AG20443 (cell line): ENCODE measurements around the gene EDIL3.
"Not testable (repeated sequence)": the region's sequence is repeated elsewhere in the genome, so short reads cannot be mapped to it uniquely, and the experiment has no call there.

Experiments used
- DNase-seq: peaks from one replicate; pipeline ENCODE4 v3.0.0; 2012; ENCODE audit warnings: low spot score, mixed read lengths

EDIL3 gene

GRCh38 chr5:84298628-84299027, 86.1 kb downstream of the EDIL3 start:
- no peak for DNase-seq

- DNase-seq: not testable (repeated sequence)
Measured at GRCh38 chr5:84297641-84298040, 87.0 kb downstream of the EDIL3 start.

DNA sequence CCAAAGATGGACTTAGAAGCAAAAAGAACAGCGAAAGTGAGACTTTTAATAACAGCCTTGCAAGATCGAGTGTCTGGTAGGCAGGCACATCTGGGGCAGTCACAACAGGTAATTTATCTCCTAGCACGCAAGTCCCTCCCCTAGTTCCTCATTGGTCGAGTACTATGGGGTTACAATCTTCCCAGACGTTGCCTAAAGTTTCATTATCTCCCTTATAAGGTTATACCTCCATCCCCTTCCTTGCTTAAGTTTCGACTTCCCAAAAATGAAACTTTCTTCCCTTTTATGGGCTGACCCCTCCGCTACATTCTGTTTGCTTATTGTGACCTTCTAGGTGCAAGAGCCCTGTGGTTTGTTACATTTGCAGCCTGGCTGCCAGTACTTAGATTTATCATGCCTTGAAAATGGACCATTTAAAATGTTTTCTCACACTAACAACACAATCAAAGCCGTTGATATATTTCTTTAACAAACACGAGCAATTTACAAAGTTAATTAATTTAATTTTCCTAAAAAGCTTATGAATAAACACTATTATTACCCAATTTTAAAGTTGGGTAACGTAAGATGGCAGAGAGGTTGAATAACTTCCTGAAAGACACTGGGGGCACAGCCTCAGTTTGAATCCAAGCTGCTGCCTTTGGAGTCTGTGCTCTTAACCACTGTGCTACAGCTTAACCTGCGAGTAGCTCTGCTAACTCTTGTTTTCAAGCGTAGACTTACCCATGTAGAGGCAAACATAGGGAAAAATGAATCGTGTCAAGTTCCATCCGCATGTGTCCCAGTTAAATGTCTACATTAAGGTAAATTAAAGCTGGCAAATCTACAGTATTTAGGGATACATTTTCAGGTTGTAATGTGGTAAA, 91.7 kb downstream of the EDIL3 start:
- no peak for DNase-seq

GRCh38 chr5:84292000-84292642, 92.6 kb downstream of the EDIL3 start:
- no peak for DNase-seq

DNA sequence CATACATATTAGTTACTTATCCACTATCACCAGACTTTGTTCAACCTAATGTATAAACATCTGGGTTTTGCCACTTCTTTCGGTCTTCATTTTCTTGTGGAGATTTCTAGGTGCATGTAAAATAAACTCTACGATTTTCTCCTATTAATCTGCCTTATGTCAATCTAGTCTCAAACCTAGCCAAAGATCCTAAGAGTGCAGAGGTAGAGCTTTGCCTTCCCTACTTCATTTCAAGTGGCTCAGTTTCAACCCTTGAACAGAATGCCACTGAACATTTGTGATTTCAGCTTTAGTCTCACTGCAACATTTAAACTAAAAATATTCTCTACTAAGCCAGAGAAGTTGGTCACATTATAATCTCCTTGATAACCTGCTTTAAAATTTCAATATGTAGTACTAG, 94.0 kb downstream of the EDIL3 start:
- no peak for DNase-seq

GRCh38 chr5:84290161-84290560, 94.5 kb downstream of the EDIL3 start:
- peak; percentile 7 for DNase-seq

- DNase-seq: peak; percentile 21
Measured at GRCh38 chr5:84287951-84288350, 96.7 kb downstream of the EDIL3 start.

DNA sequence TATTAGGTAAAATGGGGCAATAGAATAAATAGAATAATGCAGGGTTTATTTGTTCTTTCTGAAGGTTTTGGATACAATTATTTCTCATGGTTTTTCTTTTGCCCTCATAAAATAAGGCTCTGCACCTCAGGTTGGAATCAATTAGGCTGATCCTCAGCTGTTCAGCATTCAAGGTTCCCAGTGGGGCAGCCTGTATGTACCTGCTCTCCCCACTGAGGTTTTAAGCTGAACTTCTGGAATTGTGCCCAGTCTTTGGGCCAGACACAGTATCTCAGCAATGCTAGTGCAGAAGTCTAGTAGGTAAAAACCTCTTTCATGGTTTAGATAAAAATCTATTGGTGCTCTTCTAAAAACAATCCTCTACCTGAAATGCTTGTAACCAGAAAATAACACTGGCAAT, 98.0 kb downstream of the EDIL3 start:
- DNase-seq: no peak

DNA sequence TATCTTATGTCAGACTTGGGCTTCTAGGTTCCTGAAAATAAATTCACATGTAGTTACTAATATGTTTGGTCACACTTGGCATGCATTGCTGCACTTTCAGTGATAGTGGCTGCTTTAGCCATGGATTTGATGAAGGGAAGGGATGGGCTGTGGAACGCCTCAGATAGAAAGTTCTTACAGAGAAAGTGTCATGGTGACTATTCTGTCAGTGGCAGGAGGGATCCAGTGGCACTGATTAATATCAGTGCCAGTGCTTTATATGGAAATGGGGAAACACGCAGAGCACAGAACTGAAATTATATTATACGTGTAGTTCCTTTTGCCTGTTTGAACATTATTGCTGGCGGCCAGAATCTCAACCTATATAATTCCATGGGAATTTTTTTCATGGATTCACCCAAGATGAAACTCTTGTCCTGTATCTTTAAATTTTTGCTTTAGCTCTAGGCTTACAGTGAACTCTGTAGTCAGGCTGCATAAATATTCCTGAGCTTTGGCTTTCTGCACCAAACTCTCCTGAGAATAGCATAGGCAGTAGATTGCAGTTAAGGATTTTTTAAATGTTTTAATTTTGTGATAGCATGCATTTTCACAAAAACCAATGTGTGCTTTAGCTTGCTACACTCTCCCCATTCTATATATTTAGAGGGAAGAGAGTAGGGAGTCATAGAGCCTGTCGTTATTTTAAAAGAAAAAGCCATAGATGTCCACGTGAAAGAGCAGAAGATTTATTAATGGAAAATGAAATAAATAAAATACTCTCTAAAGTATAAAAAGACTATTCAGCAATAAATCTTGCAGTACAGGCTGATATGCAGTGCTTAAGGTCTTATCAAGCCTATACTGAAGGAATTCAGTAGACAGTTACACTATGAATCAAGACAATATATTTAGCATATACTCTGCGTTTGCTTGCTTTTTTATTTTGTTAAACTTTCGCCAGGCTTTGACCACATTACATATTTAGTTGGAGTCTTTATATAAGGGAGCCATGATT, 98.7 kb downstream of the EDIL3 start:
- DNase-seq: no peak

GRCh38 chr5:84281383-84281782, 103.3 kb downstream of the EDIL3 start:
- no peak for DNase-seq

DNA sequence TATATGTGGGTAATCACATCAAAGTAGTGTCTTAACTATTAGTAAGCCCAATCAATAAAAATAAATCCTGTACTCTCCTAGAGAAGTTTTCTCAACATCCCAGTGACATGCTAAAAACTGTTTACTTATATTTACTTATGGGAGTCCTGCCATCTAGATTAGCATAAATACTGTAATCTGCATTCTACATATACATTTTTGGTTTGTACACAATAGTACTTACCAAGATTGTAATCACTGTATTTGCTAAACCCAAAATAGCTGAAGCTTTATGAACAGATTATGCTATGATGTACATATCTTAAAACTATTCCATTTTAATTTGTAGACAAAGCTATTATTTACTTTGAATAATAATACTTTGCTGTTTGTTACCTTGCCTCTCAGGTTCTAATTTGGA, 105.4 kb downstream of the EDIL3 start:
- DNase-seq: no peak

DNA sequence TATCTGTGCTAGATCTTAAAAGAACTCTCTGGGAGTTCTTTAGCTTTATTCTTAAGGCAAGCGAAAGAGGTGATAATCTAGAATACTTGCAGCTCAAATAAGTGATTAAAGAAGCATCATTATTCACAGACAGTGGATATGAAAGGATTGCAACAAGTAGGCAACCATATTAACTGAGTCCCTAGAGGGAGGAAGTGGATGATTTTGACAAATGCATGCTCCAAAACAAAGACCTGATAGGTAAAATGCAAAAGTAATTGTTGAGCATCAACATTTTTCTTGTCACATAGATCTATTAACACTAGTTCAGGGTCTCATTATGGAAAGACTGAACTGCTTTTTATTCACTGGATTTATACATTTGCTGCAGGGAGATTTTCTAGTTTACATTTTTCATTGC, 109.1 kb downstream of the EDIL3 start:
- DNase-seq: no peak

DNA sequence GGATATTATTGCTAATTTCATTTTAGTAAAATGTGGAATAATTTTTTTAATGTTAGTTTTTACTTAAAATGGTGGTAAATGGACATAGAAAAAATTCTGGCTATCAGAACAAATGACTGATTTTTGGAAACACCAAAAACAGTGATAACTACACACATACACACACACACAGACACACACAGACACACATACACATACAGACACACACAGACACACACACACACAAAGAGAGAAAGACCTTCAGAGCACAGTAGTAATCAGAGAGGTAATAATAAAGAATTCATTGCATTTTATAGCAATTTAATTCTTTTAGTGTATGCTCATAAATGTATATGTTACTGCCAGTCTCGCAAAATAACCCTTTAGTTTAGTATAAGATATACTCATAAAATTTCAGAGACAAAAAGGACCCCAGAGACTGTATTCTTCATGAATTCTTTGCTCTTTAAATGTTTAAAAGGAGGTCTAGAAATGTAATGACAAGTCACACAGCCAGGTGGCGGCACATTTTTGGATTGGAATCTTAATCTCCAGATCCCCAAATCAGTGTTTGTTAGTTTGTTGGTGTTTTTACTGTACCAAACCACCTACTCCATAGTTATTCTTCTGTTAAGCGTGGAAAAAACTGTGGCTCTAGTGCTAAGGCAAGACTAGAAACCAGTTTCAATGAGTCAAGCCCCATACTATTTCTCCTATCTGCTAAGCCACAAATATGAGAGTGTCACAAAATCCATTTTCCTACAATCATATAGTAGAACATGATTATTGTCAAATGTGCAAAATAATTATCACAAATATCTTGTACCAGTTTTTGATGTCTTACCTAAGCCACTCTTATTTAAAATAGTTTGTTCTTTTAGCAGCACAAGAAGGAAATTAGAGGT, 109.9 kb downstream of the EDIL3 start:
- DNase-seq: peak; percentile 30

DNA sequence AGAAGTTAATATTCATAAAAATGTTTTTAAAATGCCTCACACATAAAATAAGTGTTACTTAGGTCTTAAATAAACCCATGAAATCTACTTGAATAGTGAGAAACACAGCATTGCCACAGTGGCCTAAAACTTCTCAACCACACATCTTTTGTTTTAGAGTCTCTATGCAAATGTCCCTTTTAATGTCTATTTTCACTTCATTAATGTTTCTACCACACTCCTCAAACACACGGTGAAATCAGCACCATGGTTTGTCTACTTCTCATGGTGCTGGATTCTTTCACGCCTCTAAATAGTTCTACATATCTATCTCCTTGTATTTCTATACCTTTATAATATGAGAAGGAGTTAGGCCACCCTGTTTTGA, 111.2 kb downstream of the EDIL3 start:
- no peak for DNase-seq

GRCh38 chr5:84272771-84273516, 111.7 kb downstream of the EDIL3 start:
- no peak for DNase-seq

DNA sequence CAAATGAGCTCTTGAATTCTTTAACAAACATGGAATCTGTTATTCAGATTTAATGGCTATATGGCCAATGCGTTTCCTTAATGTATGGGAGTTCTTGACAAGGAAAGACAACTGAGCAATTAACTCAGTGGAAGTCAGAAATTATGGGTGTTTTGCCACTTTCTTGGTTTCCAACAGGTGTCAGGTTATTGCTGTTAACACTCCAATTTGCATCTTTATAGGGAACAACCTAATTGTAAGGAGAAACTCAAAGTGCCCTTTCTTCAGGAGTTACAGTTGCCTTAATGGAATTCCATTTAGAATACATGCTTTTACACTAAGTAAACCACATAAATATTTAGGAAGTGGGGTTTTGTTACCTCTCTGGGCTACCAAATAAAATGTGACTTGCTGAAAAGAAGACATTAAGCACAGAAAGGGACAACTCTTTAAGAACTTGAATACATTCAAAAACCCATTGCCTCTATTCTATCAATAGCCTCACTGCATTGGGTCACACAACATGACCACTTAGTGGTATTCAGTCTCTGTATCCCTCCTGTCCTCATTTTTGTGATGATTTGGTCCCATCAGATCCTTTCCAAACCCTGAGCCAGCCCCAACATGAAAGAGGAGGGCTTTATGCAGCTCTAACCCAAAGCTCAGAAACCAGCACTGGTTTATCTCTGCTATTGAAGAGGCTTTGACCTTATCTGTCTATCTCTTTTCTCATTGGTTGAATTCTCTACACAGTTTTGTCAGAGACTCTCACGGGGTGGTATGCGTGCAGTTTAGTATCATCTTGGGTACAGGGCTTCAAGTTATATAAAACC, 118.7 kb downstream of the EDIL3 start:
- no peak for DNase-seq

DNA sequence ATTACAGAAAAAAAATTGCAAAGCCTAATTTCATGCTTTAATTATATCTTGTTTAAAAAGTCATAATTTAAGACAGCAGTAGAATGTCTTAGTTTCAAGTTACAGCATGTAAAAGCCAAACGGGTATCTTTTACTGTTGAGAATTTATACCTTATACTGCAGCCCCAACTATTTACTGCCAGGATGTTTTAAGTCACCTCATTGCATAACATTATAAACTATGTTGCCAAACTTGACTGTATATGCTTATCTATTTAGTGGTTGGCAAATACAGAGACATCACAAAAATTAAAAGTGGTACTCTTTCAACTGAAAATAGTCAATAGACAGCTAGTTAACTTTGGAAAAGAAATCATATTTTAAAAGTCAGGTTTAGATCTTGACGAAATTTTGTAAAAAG, 119.5 kb downstream of the EDIL3 start:
- no peak for DNase-seq

DNA sequence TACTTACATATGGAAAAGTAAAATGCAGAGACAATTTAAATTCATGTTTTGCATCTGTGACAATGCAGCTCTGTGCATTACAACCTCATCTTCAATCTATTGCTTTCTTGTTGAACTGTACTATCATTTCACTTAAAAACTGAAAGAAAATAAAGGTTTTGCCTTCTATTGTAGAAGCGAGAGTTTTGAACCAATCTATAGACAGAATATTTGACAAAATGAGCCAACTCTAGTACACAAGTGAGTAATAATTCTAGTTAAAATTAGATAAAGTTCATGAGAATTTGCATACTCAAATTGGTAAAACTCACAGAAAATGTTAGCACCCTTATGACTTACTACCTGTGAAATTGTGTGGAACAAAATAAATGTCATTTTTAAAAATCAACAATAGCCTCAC, 123.7 kb downstream of the EDIL3 start:
- no peak for DNase-seq

DNA sequence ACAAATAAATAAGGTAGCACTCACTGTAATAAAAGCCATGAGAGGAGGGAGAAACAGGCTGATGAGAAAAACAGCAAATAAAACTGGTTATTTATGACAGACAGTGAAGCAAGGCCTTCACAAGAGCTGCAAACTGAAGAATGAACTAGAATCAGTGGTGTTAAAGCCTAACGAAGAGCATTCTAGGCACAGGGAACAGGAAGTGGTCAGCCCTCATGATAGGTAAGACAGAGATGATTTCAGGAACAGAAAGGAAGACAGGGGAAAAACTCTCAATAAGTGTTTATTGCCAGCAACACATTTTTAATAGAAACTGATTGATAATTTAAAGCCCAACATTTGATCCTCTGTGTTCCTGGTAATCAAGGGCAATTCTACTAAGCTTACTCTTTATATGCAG, 124.5 kb downstream of the EDIL3 start:
- DNase-seq: no peak
